BLaER1 treated with 17β-estradiol and CSF1 and Interleukin-3, amounts not matched to agents 10 nM and 100 nM (cell line): ENCODE measurements around the gene PLCB1.

Source experiments
- H3K27ac ChIP-seq, 11 experiments: shearing (Covaris generic); formaldehyde crosslinking; 2 replicates each; pipeline ENCODE4 v1.8.1; 2022
- H3K27me3 ChIP-seq, 11 experiments: shearing (Covaris generic); formaldehyde crosslinking; 2 replicates each; pipeline ENCODE4 v1.8.1; 2022
- H3K36me3 ChIP-seq, 11 experiments: shearing (Covaris generic); formaldehyde crosslinking; 2 replicates each; pipeline ENCODE4 v1.8.1; 2022
- H3K4me1 ChIP-seq, 10 experiments: shearing (Covaris generic); formaldehyde crosslinking; 2 replicates each; pipeline ENCODE4 v1.8.1; 2022
- H3K4me2 ChIP-seq, 11 experiments: shearing (Covaris generic); formaldehyde crosslinking; 2 replicates each; pipeline ENCODE4 v1.8.1; 2022
- H3K4me3 ChIP-seq, 10 experiments: shearing (Covaris generic); formaldehyde crosslinking; 2 replicates each; pipeline ENCODE4 v1.8.1; 2022
- H3K9ac ChIP-seq, 11 experiments: shearing (Covaris generic); formaldehyde crosslinking; 2 replicates each; pipeline ENCODE4 v1.8.1; 2022
- H3K9me3 ChIP-seq, 11 experiments: shearing (Covaris generic); formaldehyde crosslinking; replicated peaks in 1 of 11; 2 replicates each; pipeline ENCODE4 v1.8.1; 2022
- H4K20me1 ChIP-seq, 11 experiments: shearing (Covaris generic); formaldehyde crosslinking; 2 replicates each; pipeline ENCODE4 v1.8.1; 2022
- Cebpa-rat ChIP-seq, 11 experiments: shearing (Covaris generic); IDR thresholded peaks; 2 replicates each; pipeline ENCODE4 v1.8.1; 2022

The PLCB1 gene

DNA sequence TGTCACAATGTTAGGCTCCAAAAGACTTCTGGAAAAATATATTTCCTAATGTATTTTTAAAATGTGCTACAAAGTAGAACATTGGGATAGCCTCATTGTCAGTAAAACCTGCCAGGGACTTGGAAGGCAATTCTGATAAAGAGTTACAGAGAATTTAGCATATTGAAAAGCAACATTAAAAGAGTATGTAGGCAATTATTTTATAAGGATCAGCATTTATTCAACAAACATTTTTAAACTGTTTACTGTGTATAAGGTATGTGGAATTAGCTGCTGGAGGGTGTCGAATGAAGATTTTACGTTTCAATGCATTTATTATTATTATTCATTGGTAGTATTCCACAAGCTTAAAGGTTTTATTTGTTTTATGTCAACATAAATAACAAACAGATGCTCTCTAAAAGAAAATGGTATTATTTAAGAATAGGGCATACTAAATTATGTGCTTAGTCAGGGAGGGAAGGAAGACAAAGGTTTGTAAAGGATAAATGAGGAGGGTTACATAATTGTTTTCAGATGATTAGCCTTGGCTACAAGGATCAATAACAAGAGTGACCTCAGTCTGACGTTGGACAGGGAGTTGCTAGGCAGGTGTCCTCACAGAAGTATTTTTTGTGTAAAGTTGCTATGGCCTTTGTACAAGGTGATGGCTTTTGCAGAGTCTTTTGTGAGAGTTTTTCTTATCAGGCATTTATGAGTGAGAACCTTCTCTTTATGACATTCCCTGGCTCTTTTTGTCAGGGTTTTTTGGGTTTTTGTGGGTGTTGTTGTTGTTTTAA is 623.5 kb downstream of the PLCB1 start:
- Histone ChIP-seq H3K36me3 (no peaks in the 10 kb centered on the region; a peak in 1 of 22 replicates), H3K9ac (no peak overlapping the region), H3K4me3 (no peak overlapping the region), H4K20me1 (no peaks in the 10 kb centered on the region), H3K4me1 (peaks cover 11 to 19% (median 15%) of the 10 kb centered on the region in 10 experiments), H3K27me3 (no peaks in the 10 kb centered on the region), H3K27ac (no peak overlapping the region), H3K9me3 (no peaks in the 10 kb centered on the region), H3K4me2 (no peak overlapping the region)
- TF ChIP-seq Cebpa-rat (IDR thresholded peaks at IDR 0.05), result no peak

DNA sequence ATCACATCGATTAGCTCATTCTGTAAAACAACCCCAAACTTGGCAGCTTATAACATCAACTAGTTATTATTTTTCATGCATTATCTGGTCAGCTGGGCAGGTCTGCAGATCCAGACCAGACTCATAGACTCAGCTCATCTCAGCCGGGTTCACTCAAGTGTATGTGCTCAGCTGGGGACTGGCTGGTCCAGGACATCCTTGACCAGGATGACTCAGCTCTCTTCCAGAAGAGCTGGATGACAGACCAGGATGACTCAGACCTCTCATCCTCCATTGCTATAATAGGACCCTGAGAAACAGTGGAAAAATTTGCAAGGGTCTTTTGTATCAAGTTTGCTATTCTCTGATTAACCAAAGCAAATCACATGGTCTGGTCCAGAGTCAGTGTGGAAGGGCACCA is 624.3 kb downstream of the PLCB1 start:
- no peak overlapping the region; a peak in 1 of 22 replicates for H3K27ac ChIP-seq
- peak overlapping the region; percentile 0 to 65 (median 50); a peak in 16 of 22 replicates for H3K4me2 ChIP-seq
- no peak overlapping the region for H3K9ac ChIP-seq
- no peak for TF ChIP-seq Cebpa-rat (IDR thresholded peaks at IDR 0.05)
- no peaks in the 10 kb centered on the region for H4K20me1 ChIP-seq
- peaks cover 11 to 19% (median 15%) of the 10 kb centered on the region in 10 experiments for H3K4me1 ChIP-seq
- no peaks in the 10 kb centered on the region for H3K27me3 ChIP-seq
- peaks cover 0 to 7% (median 0%) of the 10 kb centered on the region in 11 experiments; a peak in 2 of 22 replicates for H3K36me3 ChIP-seq
- no peaks in the 10 kb centered on the region for H3K9me3 ChIP-seq
- no peak overlapping the region for H3K4me3 ChIP-seq

- Histone ChIP-seq H4K20me1 (no peaks in the 10 kb centered on the region), H3K4me2 (peak overlapping the region; percentile 40 to 65 (median 50); a peak in 21 of 22 replicates), H3K9me3 (no peaks in the 10 kb centered on the region), H3K4me1 (peaks cover 11 to 19% (median 15%) of the 10 kb centered on the region in 10 experiments), H3K9ac (no peak overlapping the region), H3K4me3 (no peak overlapping the region), H3K36me3 (peaks cover 0 to 9% (median 0%) of the 10 kb centered on the region in 11 experiments; a peak in 2 of 22 replicates), H3K27me3 (no peaks in the 10 kb centered on the region), H3K27ac (no peak overlapping the region; a peak in 1 of 22 replicates)
- TF ChIP-seq Cebpa-rat (IDR thresholded peaks at IDR 0.05), result no peak
These were observed 625.1 kb downstream of the PLCB1 start for GRCh38 chr20:8757146-8757545.

GRCh38 chr20:8764344-8764962 is 632.4 kb downstream of the PLCB1 start:
- Histone ChIP-seq H3K9ac (no peak overlapping the region), H3K4me1 (peaks cover 0 to 17% (median 15%) of the 10 kb centered on the region in 10 experiments; a peak in 15 of 20 replicates), H3K27me3 (no peaks in the 10 kb centered on the region), H3K4me3 (no peak overlapping the region), H3K9me3 (no peaks in the 10 kb centered on the region), H4K20me1 (no peaks in the 10 kb centered on the region), H3K4me2 (peak overlapping the region in 9 of 11 experiments; percentile 13 to 51 (median 38); a peak in 13 of 22 replicates), H3K27ac (no peak overlapping the region), H3K36me3 (peaks cover 0 to 28% (median 0%) of the 10 kb centered on the region in 11 experiments; a peak in 5 of 22 replicates)
- TF ChIP-seq Cebpa-rat (IDR thresholded peaks at IDR 0.05), result no peak

DNA sequence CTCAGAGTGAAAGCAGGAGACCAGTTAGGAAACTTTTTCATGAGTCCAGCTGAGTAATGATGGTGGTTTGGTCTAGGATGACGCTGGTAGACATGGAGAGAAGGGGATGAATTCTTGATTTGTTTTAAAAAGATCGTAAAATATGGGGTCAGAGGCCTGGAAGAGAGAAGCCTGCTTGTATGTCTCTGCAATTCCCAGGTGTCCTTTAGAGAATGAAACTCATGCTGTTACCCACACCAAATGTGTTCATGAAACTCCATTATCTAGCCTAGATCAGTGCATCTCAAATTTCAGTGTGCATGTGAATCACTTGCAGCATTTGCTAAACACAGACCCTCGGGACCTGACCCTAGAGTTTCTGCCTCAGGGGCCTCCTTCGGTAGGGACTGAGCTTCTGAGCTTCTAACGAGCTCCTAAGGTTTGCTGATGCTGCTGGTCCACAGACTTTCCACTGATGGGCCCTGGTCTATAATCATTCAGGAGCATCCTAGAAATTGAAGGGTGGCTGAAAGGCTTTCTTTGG is 634.9 kb downstream of the PLCB1 start:
- no peak overlapping the region for H3K27ac ChIP-seq
- H3K4me2 ChIP-seq, result no peak overlapping the region
- no peak overlapping the region for H3K9ac ChIP-seq
- no peaks in the 10 kb centered on the region for H4K20me1 ChIP-seq
- H3K36me3 ChIP-seq, result peaks cover 0 to 21% (median 0%) of the 10 kb centered on the region in 11 experiments; a peak in 4 of 22 replicates
- no peaks in the 10 kb centered on the region for H3K27me3 ChIP-seq
- TF ChIP-seq Cebpa-rat (IDR thresholded peaks at IDR 0.05), result no peak
- peaks cover 0 to 17% (median 15%) of the 10 kb centered on the region in 10 experiments; a peak in 15 of 20 replicates for H3K4me1 ChIP-seq
- H3K9me3 ChIP-seq, result no peaks in the 10 kb centered on the region
- no peak overlapping the region for H3K4me3 ChIP-seq

DNA sequence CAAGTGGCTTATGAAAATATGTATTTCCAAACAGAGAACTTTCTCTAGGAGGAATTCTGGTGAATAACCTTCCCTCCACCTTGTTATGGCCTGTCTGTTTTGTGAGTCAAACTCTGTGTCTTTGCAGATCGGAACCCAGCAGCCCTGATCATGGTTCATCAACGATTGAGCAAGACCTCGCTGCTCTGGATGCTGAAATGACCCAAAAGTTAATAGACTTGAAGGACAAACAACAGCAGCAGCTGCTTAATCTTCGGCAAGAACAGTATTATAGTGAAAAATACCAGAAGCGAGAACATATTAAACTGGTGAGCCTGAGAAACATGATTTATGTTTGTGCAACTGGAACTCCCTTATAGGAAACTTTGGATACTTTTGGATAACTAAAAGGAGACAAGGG is 642.3 kb downstream of the PLCB1 start:
- Histone ChIP-seq H3K4me1 (no peaks in the 10 kb centered on the region), H3K9ac (no peak overlapping the region), H3K27me3 (no peaks in the 10 kb centered on the region), H3K4me3 (no peak overlapping the region), H3K4me2 (no peak overlapping the region), H3K27ac (no peak overlapping the region), H4K20me1 (no peaks in the 10 kb centered on the region), H3K9me3 (peaks cover 0 to 16% (median 7%) of the 10 kb centered on the region in 11 experiments; a peak in 14 of 22 replicates), H3K36me3 (peaks cover 0 to 40% (median 10%) of the 10 kb centered on the region in 11 experiments; a peak in 12 of 22 replicates)
- TF ChIP-seq Cebpa-rat (IDR thresholded peaks at IDR 0.05), result no peak

DNA sequence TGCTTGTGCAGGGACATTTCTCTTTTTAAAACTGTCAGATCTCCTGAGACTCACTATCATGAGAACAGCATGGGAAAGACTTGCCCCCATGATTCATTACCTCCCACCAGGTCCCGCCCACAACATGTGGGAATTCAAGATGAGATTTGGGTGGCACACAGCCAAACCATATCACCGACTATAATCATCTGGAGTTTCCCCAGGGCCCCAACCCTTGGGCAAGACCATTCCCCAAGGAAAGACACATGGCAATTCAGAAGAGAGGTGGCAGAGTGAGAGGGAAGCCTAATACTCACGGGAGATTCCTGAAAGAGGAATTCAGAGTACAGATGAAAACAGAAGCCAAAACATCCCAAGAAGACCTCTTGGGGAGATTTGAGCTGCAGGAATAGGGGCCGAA is 645.8 kb downstream of the PLCB1 start:
- H3K9me3 ChIP-seq, result peaks cover 0 to 28% (median 8%) of the 10 kb centered on the region in 11 experiments; a peak in 16 of 22 replicates
- no peaks in the 10 kb centered on the region for H3K4me1 ChIP-seq

GRCh38 chr20:8778387-8778786 is 646.3 kb downstream of the PLCB1 start:
- no peaks in the 10 kb centered on the region for H3K4me1 ChIP-seq
- H3K27ac ChIP-seq, result no peak overlapping the region
- H3K9me3 ChIP-seq, result peaks cover 0 to 28% (median 8%) of the 10 kb centered on the region in 11 experiments; a peak in 16 of 22 replicates
- H3K9ac ChIP-seq, result no peak overlapping the region
- H4K20me1 ChIP-seq, result no peaks in the 10 kb centered on the region
- no peak for TF ChIP-seq Cebpa-rat (IDR thresholded peaks at IDR 0.05)
- H3K27me3 ChIP-seq, result no peaks in the 10 kb centered on the region
- H3K4me2 ChIP-seq, result no peak overlapping the region
- no peak overlapping the region for H3K4me3 ChIP-seq
- H3K36me3 ChIP-seq, result peaks cover 0 to 39% (median 10%) of the 10 kb centered on the region in 11 experiments; a peak in 12 of 22 replicates

More for the DNA sequence above, 645.8 kb downstream of the PLCB1 start:
- no peak overlapping the region for H3K4me2 ChIP-seq
- H3K27me3 ChIP-seq, result no peaks in the 10 kb centered on the region
- no peak overlapping the region for H3K9ac ChIP-seq
- no peak overlapping the region for H3K4me3 ChIP-seq
- TF ChIP-seq Cebpa-rat (IDR thresholded peaks at IDR 0.05), result no peak
- peaks cover 0 to 39% (median 10%) of the 10 kb centered on the region in 11 experiments; a peak in 12 of 22 replicates for H3K36me3 ChIP-seq
- no peak overlapping the region for H3K27ac ChIP-seq
- no peaks in the 10 kb centered on the region for H4K20me1 ChIP-seq

- H3K4me3 ChIP-seq, result no peak overlapping the region
- peaks cover 0 to 28% (median 8%) of the 10 kb centered on the region in 11 experiments; a peak in 16 of 22 replicates for H3K9me3 ChIP-seq
- no peak overlapping the region for H3K27ac ChIP-seq
- H3K27me3 ChIP-seq, result no peaks in the 10 kb centered on the region
- no peaks in the 10 kb centered on the region for H4K20me1 ChIP-seq
- no peak overlapping the region for H3K4me2 ChIP-seq
- H3K4me1 ChIP-seq, result no peaks in the 10 kb centered on the region
- H3K36me3 ChIP-seq, result peaks cover 0 to 26% (median 10%) of the 10 kb centered on the region in 11 experiments; a peak in 11 of 22 replicates
- TF ChIP-seq Cebpa-rat (IDR thresholded peaks at IDR 0.05), result no peak
- no peak overlapping the region for H3K9ac ChIP-seq
These were observed 648.8 kb downstream of the PLCB1 start for GRCh38 chr20:8780915-8781314.
